Chondrocyte (in vitro differentiated cells): ENCODE results near the gene ZDHHC24. TPM values are rescaled to one million over a fixed set of nuclear protein-coding genes. Genes with fewer than 3 reads are reported as not detected.

Experiments used
- DNase-seq: peaks from one replicate; pipeline ENCODE4 v3.0.0; 2021; ENCODE audit warnings: mixed read lengths, low spot score
- H3K27ac Mint-ChIP-seq: one replicate; pipeline ENCODE4 v1.8.0; 2021; ENCODE audit warnings: mild to moderate bottlenecking, moderate library complexity, mixed read lengths; ENCODE audit not compliant: unreplicated experiment
- H3K27me3 Mint-ChIP-seq: 2 replicates; pipeline ENCODE4 v1.8.0; 2021; ENCODE audit warnings: low read depth, mixed read lengths
- H3K36me3 Mint-ChIP-seq: 2 replicates; pipeline ENCODE4 v1.8.0; 2021; ENCODE audit warnings: low read depth, mixed read lengths
- H3K4me1 Mint-ChIP-seq: 2 replicates; pipeline ENCODE4 v1.8.0; 2021; ENCODE audit warnings: low read depth, mild to moderate bottlenecking, mixed read lengths
- H3K4me3 Mint-ChIP-seq: one replicate; pipeline ENCODE4 v1.8.0; 2021; ENCODE audit warnings: mild to moderate bottlenecking, moderate library complexity, mixed read lengths; ENCODE audit not compliant: unreplicated experiment
- H3K9me3 Mint-ChIP-seq: 2 replicates; pipeline ENCODE4 v1.8.0; 2021; ENCODE audit warnings: low read depth, mixed read lengths
- total RNA-seq: library from RNA; stranded (reverse); gene quantifications from 3 replicates; pipeline ENCODE4 v1.2.1, GENCODE V29; 2021
- TF ChIP-seq, protein P1 (sequence below): fragments of 200-600 bp; sonication (generic); IDR thresholded peaks from 2 replicates; pipeline ENCODE4 v1.5.0; 2021; ENCODE audit warnings: antibody characterized with exemption, mild to moderate bottlenecking, moderate library complexity

ZDHHC24 gene
- total RNA-seq, 1 donor from 2014 or later = 13.8 TPM

DNA sequence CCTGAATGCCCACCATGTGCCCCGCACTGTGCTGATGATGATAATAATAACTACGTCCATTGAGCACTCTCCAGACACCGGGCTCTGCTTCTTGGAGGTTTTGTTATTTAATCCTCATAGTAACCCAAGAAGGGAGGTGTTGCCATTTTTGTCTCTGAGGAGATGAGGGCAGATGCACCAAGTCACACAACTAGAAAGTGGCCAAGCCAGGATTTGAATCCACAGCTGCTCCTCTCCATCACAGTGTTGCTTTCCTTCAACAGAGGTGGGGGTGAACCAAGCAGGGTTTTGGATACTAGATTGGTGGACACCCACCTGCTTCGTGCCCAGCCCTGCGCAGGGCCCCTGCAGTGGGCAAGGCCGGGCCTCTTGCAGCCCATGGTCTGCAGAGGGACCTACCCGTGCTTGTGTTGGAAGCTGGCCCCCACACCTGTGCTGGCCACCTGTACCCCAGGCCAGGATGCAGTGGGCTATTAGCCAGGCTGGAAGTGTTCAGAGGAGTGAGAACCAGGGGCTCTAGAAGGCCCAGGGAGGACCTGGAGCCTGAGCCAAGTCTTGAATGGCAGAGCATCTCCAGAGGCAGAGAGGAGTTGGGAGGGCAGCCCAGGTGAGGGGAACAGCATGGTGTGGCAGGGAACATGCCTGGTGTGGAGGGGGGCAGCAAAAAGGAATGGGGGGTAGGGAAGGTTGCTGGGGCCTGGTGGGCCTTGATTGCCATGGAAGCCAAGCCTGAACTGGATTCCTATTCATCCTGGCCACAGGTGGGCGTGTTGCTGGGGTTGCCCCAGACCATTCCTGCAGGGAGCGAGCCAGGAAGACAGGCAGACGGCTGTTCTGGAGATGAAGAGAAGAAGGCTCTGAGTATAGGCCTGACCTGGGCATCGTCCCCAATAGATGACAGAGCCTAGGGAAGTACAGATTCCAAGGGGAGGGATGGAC is 68.3 kb downstream of the ZDHHC24 start:
- H3K36me3 Mint-ChIP-seq = no peaks in the 10 kb centered on the region
- TF ChIP-seq, protein P1, sequence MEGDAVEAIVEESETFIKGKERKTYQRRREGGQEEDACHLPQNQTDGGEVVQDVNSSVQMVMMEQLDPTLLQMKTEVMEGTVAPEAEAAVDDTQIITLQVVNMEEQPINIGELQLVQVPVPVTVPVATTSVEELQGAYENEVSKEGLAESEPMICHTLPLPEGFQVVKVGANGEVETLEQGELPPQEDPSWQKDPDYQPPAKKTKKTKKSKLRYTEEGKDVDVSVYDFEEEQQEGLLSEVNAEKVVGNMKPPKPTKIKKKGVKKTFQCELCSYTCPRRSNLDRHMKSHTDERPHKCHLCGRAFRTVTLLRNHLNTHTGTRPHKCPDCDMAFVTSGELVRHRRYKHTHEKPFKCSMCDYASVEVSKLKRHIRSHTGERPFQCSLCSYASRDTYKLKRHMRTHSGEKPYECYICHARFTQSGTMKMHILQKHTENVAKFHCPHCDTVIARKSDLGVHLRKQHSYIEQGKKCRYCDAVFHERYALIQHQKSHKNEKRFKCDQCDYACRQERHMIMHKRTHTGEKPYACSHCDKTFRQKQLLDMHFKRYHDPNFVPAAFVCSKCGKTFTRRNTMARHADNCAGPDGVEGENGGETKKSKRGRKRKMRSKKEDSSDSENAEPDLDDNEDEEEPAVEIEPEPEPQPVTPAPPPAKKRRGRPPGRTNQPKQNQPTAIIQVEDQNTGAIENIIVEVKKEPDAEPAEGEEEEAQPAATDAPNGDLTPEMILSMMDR = no peak
- no peak for DNase-seq
- peaks cover 18% of the 10 kb centered on the region for H3K4me1 Mint-ChIP-seq
- no peaks in the 10 kb centered on the region for H3K9me3 Mint-ChIP-seq
- H3K27me3 Mint-ChIP-seq = no peaks in the 10 kb centered on the region
- no peak overlapping the region for H3K4me3 Mint-ChIP-seq
- peak overlapping the region; percentile 17 for H3K27ac Mint-ChIP-seq

DNA sequence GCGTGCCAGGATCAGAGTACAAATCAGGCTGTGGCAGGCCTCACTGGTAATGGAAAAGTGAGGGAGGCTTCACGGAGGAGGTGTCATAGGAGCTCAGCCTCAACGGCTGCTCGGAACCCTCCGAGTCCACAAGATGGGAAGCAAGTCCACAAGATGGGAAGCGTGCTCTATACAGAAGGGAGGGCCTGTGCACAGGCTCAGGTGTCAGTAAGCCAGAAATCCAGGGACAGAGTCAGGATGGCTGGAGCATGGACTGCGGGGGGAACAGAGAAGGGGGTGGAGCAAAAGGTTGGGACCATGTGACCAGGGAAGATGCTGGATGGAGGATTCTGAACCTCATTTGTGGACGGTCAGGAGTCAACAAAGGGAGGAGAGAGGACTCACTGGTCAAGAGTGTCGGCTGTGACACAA is 69.0 kb downstream of the ZDHHC24 start:
- TF ChIP-seq, protein P1 = no peak
- no peaks in the 10 kb centered on the region for H3K27me3 Mint-ChIP-seq
- H3K9me3 Mint-ChIP-seq = no peaks in the 10 kb centered on the region
- H3K4me1 Mint-ChIP-seq = peaks cover 18% of the 10 kb centered on the region
- no peak overlapping the region for H3K4me3 Mint-ChIP-seq
- H3K27ac Mint-ChIP-seq = no peak overlapping the region
- no peaks in the 10 kb centered on the region for H3K36me3 Mint-ChIP-seq
- DNase-seq = no peak

DNA sequence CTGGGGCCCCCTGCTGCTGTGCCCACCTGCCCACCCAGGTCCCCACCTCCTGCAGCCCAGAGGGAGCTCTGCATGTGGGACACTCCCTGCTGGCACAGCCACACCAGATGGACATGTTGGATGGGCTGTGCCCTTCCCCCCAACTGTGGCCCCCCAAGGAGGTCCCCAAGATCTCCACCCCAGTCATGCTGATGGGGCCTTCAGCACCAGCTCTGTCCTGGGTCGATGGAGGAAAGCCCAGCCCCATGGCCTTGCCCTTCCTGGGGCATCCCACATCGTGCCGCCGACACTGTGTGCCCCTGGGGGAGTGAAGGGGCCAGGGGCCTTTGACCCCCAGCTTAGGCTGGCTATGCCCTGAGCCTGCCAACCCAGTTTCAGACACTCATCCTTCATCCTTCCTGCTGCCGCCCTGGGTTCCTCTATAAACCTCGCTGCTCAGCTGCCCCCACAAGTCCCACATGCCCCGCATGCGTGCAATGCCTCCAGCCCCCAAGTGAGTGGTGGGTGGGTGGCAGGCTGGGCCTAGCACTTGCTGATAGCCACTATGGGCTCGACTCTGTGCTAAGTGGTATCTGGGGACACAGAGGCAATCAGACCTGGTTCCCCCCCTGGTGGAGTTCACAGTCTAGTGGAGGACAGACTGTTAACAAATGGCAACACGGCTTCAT is 69.5 kb downstream of the ZDHHC24 start:
- H3K27me3 Mint-ChIP-seq = no peaks in the 10 kb centered on the region
- TF ChIP-seq, protein P1 = no peak
- H3K9me3 Mint-ChIP-seq = no peaks in the 10 kb centered on the region
- H3K4me3 Mint-ChIP-seq = no peak overlapping the region
- no peaks in the 10 kb centered on the region for H3K36me3 Mint-ChIP-seq
- no peak overlapping the region for H3K27ac Mint-ChIP-seq
- no peak for DNase-seq
- peaks cover 18% of the 10 kb centered on the region for H3K4me1 Mint-ChIP-seq

DNA sequence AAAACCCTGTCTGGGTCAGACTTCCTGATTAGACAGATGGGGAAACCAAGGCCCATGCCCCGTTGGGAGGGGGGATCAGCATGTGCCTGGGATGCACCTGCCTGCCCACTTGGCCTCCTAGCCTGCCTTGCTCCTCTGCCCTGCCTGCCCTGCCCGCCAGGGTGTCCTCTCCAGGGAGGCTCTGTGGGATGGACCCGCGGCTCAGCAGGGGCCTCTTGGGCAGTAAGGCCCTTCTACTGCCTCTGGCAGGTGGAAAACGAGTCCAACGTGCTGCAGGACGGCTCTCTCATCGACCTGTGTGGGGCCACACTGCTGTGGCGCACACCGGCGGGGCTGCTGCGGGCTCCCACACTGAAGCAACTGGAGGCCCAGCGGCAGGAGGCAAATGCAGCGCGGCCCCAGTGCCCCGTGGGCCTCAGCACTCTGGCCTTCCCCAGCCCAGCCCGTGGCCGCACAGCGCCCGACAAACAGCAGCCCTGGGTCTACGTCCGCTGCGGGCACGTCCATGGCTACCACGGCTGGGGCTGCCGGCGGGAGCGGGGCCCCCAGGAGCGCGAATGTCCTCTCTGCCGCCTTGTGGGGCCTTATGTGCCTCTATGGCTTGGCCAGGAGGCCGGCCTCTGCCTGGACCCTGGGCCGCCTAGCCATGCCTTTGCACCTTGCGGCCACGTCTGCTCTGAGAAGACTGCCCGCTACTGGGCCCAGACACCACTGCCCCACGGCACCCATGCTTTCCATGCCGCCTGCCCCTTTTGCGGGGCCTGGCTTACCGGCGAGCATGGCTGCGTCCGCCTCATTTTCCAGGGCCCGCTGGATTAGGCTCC is 70.3 kb downstream of the ZDHHC24 start:
- Mint-ChIP-seq H3K36me3 (peaks cover 1% of the 10 kb centered on the region), H3K4me1 (peaks cover 14% of the 10 kb centered on the region), H3K4me3 (no peak overlapping the region), H3K27me3 (no peaks in the 10 kb centered on the region), H3K9me3 (no peaks in the 10 kb centered on the region), H3K27ac (no peak overlapping the region)
- DNase-seq = no peak
- TF ChIP-seq, protein P1 = no peak
